ENCODE data around the gene ZNHIT6.
"Not testable (repeated sequence)": the region's sequence is repeated elsewhere in the genome, so short reads cannot be mapped to it uniquely, and the experiment has no call there.

The ZNHIT6 gene

DNA sequence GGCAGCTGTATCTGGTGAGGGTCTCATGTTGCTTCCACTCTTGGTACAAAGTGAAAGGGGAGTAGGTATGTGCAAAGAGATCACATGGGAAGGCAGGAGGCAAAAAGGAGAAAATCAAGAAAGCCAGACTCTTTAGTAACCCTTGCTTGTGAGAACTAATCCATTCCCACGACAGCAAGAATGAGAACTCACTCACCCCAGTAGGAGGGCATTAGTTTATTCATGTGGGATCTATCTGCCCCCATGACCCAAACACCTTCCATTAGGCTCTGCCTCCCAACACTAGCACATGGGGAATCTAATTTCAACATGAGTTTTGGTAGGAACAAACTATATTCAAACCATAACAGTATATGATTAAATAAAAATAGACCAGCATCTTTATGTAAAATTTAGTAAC lies 57.6 kb downstream of the ZNHIT6 start:
- Histone ChIP-seq H3K36me3 (ENCODE audit: control insufficient read depth in 2 of 2, insufficient read depth in 2 of 2, low read length in 2 of 2) (peaks cover 0 to 12% of the 10 kb centered on the region in 2 donors), H3K9ac (ENCODE audit: low read length in 2 of 2) (no peak overlapping the region), H3K27me3 (ENCODE audit: control insufficient read depth in 1 of 2, insufficient read depth in 2 of 2, low read length in 2 of 2) (no peaks in the 10 kb centered on the region), H3K27ac (ENCODE audit: low read length) (no peak overlapping the region), H3K9me3 (ENCODE audit: control insufficient read depth in 2 of 2, low read length in 2 of 2) (peaks cover 0 to 6% of the 10 kb centered on the region in 2 donors), H3K4me3 (ENCODE audit: low read length in 2 of 2) (no peak overlapping the region), H3K4me1 (ENCODE audit: control insufficient read depth, insufficient read depth, low read length) (no peaks in the 10 kb centered on the region)

GRCh38 chr1:85649591-85649990 lies 58.6 kb downstream of the ZNHIT6 start:
- no peak overlapping the region for H3K9ac ChIP-seq (ENCODE audit: low read length in 2 of 2)
- H3K4me1 ChIP-seq (ENCODE audit: control insufficient read depth, insufficient read depth, low read length), result no peaks in the 10 kb centered on the region
- no peaks in the 10 kb centered on the region for H3K27me3 ChIP-seq (ENCODE audit: control insufficient read depth in 1 of 2, insufficient read depth in 2 of 2, low read length in 2 of 2)
- H3K36me3 ChIP-seq (ENCODE audit: control insufficient read depth in 2 of 2, insufficient read depth in 2 of 2, low read length in 2 of 2), result peaks cover 0 to 12% of the 10 kb centered on the region in 2 donors
- peaks cover 0 to 6% of the 10 kb centered on the region in 2 donors for H3K9me3 ChIP-seq (ENCODE audit: control insufficient read depth in 2 of 2, low read length in 2 of 2)
- H3K4me3 ChIP-seq (ENCODE audit: low read length in 2 of 2), result no peak overlapping the region
- no peak overlapping the region for H3K27ac ChIP-seq (ENCODE audit: low read length)

DNA sequence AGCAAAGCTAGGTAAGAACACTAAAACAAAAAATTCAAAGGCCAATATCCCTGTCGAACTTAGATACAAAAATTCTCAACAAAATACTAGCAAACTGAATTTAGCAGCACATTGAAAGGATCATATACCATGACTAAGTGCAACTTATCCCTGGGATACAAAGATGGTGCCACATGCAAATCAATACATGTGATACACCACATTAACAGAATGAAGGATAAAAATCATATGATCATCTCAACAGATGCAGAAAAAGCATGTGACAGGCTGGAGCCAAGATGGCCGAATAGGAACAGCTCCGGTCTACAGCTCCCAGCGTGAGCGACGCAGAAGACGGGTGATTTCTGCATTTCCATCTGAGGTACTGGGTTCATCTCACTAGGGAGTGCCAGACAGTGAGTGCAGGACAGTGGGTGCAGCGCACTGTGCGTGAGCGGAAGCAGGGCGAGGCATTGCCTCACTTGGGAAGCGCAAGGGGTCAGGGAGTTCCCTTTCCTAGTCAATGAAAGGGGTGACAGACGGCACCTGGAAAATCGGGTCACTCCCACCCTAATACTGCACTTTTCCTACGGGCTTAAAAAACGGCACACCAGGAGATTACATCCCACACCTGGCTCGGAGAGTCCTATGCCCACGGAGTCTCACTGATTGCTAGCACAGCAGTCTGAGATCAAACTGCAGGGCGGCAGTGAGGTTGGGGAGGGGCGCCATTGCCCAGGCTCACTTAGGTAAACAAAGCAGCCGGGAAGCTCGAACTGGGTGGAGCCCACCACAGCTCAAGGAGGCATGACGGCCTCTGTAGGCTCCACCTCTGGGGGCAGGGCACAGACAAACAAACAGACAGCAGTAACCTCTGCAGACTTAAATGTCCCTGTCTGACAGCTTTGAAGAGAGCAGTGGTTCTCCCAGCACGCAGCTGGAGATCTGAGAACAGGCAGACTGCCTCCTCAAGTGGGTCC lies 66.4 kb downstream of the ZNHIT6 start:
- H3K4me3 ChIP-seq (ENCODE audit: low read length in 2 of 2); H3K9me3 ChIP-seq (ENCODE audit: control insufficient read depth in 2 of 2, low read length in 2 of 2); H3K9ac ChIP-seq (ENCODE audit: low read length in 2 of 2); H3K27ac ChIP-seq (ENCODE audit: low read length); H3K4me1 ChIP-seq (ENCODE audit: control insufficient read depth, insufficient read depth, low read length); H3K36me3 ChIP-seq (ENCODE audit: control insufficient read depth in 2 of 2, insufficient read depth in 2 of 2, low read length in 2 of 2); H3K27me3 ChIP-seq (ENCODE audit: control insufficient read depth in 1 of 2, insufficient read depth in 2 of 2, low read length in 2 of 2): not testable (repeated sequence)

- not testable (repeated sequence) for H3K36me3 ChIP-seq (ENCODE audit: control insufficient read depth in 2 of 2, insufficient read depth in 2 of 2, low read length in 2 of 2); H3K9ac ChIP-seq (ENCODE audit: low read length in 2 of 2); H3K27ac ChIP-seq (ENCODE audit: low read length); H3K4me1 ChIP-seq (ENCODE audit: control insufficient read depth, insufficient read depth, low read length); H3K9me3 ChIP-seq (ENCODE audit: control insufficient read depth in 2 of 2, low read length in 2 of 2); H3K4me3 ChIP-seq (ENCODE audit: low read length in 2 of 2); H3K27me3 ChIP-seq (ENCODE audit: control insufficient read depth in 1 of 2, insufficient read depth in 2 of 2, low read length in 2 of 2)
Observed at GRCh38 chr1:85639920-85640319, 68.3 kb downstream of the ZNHIT6 start.

- Histone ChIP-seq H3K4me1 (ENCODE audit: control insufficient read depth, insufficient read depth, low read length) (no peaks in the 10 kb centered on the region), H3K9me3 (ENCODE audit: control insufficient read depth in 2 of 2, low read length in 2 of 2) (peaks cover 0 to 6% of the 10 kb centered on the region in 2 donors), H3K9ac (ENCODE audit: low read length in 2 of 2) (no peak overlapping the region), H3K36me3 (ENCODE audit: control insufficient read depth in 2 of 2, insufficient read depth in 2 of 2, low read length in 2 of 2) (peaks cover 0 to 6% of the 10 kb centered on the region in 2 donors), H3K27me3 (ENCODE audit: control insufficient read depth in 1 of 2, insufficient read depth in 2 of 2, low read length in 2 of 2) (no peaks in the 10 kb centered on the region), H3K4me3 (ENCODE audit: low read length in 2 of 2) (no peak overlapping the region), H3K27ac (ENCODE audit: low read length) (no peak overlapping the region)
Observed at GRCh38 chr1:85638412-85638811, 69.8 kb downstream of the ZNHIT6 start.

GRCh38 chr1:85630493-85630892 lies 77.7 kb downstream of the ZNHIT6 start:
- no peak overlapping the region for H3K27ac ChIP-seq (ENCODE audit: low read length)
- H3K9me3 ChIP-seq (ENCODE audit: control insufficient read depth in 2 of 2, low read length in 2 of 2), result no peaks in the 10 kb centered on the region
- no peaks in the 10 kb centered on the region for H3K36me3 ChIP-seq (ENCODE audit: control insufficient read depth in 2 of 2, insufficient read depth in 2 of 2, low read length in 2 of 2)
- H3K9ac ChIP-seq (ENCODE audit: low read length in 2 of 2), result no peak overlapping the region
- H3K4me1 ChIP-seq (ENCODE audit: control insufficient read depth, insufficient read depth, low read length), result peaks cover 6% of the 10 kb centered on the region
- no peak overlapping the region for H3K4me3 ChIP-seq (ENCODE audit: low read length in 2 of 2)
- no peaks in the 10 kb centered on the region for H3K27me3 ChIP-seq (ENCODE audit: control insufficient read depth in 1 of 2, insufficient read depth in 2 of 2, low read length in 2 of 2)

DNA sequence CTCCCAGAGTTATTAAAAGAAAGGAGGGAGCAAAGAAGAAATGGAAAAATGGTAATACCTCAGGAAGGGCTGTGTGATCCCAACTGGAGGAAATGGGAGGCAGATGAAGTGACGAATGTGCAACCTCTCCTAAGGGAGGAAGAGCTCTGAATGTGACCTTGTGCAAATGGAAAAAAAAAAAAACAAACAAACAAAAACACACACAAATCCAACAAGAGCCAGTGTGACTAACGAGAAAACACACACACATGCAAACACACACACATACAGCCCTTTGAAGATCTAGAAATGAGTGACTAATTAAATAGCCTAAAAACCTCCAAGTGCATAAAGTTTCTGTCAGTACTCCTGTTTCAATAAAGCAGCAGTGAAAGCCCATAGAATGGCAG lies 78.7 kb downstream of the ZNHIT6 start:
- peak overlapping the region in 1 of 2 donors; percentile 22 for H3K4me3 ChIP-seq (ENCODE audit: low read length in 2 of 2)
- peaks cover 6% of the 10 kb centered on the region for H3K4me1 ChIP-seq (ENCODE audit: control insufficient read depth, insufficient read depth, low read length)
- no peaks in the 10 kb centered on the region for H3K27me3 ChIP-seq (ENCODE audit: control insufficient read depth in 1 of 2, insufficient read depth in 2 of 2, low read length in 2 of 2)
- H3K9ac ChIP-seq (ENCODE audit: low read length in 2 of 2), result peak overlapping the region in 1 of 2 donors; percentile 21
- no peaks in the 10 kb centered on the region for H3K9me3 ChIP-seq (ENCODE audit: control insufficient read depth in 2 of 2, low read length in 2 of 2)
- peak overlapping the region; percentile 82 for H3K27ac ChIP-seq (ENCODE audit: low read length)
- no peaks in the 10 kb centered on the region for H3K36me3 ChIP-seq (ENCODE audit: control insufficient read depth in 2 of 2, insufficient read depth in 2 of 2, low read length in 2 of 2)

DNA sequence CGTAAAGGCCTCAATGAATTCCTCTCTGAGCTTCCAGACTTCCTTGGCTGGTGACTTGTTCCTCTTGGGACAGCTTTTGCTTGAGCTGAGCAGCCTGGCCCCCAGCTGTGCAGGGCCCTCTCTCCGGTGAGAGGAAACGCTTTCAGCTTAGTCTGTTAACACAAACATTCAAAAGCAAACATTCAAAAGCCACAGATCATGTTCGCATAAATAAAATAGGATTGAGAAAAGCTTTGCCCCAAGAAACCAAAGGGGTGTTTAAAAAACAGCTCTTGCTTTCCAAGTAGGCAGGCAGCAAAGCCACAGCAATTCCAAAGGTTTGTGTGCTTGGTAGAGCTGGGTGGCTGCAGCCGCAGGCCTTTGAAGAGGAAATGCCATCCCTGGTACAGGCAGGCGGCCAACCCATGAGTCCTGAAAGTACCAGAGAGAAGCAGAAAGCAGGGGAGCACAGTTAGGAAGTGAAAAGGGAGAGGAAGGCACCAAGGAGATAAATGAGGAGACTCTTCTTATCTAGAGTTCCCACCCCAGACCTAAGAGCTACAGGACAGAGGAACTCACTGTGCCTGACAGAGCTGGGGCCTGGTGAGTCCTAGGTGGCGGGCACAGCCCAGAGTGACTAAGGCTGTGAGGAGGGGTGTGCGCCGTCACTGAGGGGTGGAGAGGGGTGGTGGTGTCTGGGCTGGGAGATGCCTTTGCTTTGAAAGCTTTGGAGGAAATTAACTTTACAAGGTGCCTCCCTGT lies 79.3 kb downstream of the ZNHIT6 start:
- Histone ChIP-seq H3K36me3 (ENCODE audit: control insufficient read depth in 2 of 2, insufficient read depth in 2 of 2, low read length in 2 of 2) (no peaks in the 10 kb centered on the region), H3K9ac (ENCODE audit: low read length in 2 of 2) (peak overlapping the region in 1 of 2 donors; percentile 21), H3K4me3 (ENCODE audit: low read length in 2 of 2) (peak overlapping the region in 1 of 2 donors; percentile 35), H3K27ac (ENCODE audit: low read length) (peak overlapping the region; percentile 82), H3K4me1 (ENCODE audit: control insufficient read depth, insufficient read depth, low read length) (peaks cover 6% of the 10 kb centered on the region), H3K9me3 (ENCODE audit: control insufficient read depth in 2 of 2, low read length in 2 of 2) (no peaks in the 10 kb centered on the region), H3K27me3 (ENCODE audit: control insufficient read depth in 1 of 2, insufficient read depth in 2 of 2, low read length in 2 of 2) (no peaks in the 10 kb centered on the region)

GRCh38 chr1:85626818-85627217 lies 81.4 kb downstream of the ZNHIT6 start:
- Histone ChIP-seq H3K27ac (ENCODE audit: low read length) (no peak overlapping the region), H3K9ac (ENCODE audit: low read length in 2 of 2) (no peak overlapping the region), H3K4me3 (ENCODE audit: low read length in 2 of 2) (no peak overlapping the region), H3K9me3 (ENCODE audit: control insufficient read depth in 2 of 2, low read length in 2 of 2) (peaks cover 0 to 5% of the 10 kb centered on the region in 2 donors), H3K4me1 (ENCODE audit: control insufficient read depth, insufficient read depth, low read length) (peaks cover 6% of the 10 kb centered on the region), H3K27me3 (ENCODE audit: control insufficient read depth in 1 of 2, insufficient read depth in 2 of 2, low read length in 2 of 2) (no peaks in the 10 kb centered on the region), H3K36me3 (ENCODE audit: control insufficient read depth in 2 of 2, insufficient read depth in 2 of 2, low read length in 2 of 2) (peaks cover 0 to 4% of the 10 kb centered on the region in 2 donors)

- Histone ChIP-seq H3K4me3 (ENCODE audit: low read length in 2 of 2) (no peak overlapping the region), H3K4me1 (ENCODE audit: control insufficient read depth, insufficient read depth, low read length) (peaks cover 6% of the 10 kb centered on the region), H3K9me3 (ENCODE audit: control insufficient read depth in 2 of 2, low read length in 2 of 2) (peaks cover 3 to 5% of the 10 kb centered on the region in 2 donors), H3K9ac (ENCODE audit: low read length in 2 of 2) (no peak overlapping the region), H3K27me3 (ENCODE audit: control insufficient read depth in 1 of 2, insufficient read depth in 2 of 2, low read length in 2 of 2) (no peaks in the 10 kb centered on the region), H3K36me3 (ENCODE audit: control insufficient read depth in 2 of 2, insufficient read depth in 2 of 2, low read length in 2 of 2) (peaks cover 0 to 4% of the 10 kb centered on the region in 2 donors), H3K27ac (ENCODE audit: low read length) (no peak overlapping the region)
Observed at GRCh38 chr1:85624361-85624760, 83.9 kb downstream of the ZNHIT6 start.

Measured in stomach smooth muscle (tissue), 2 donors.